Lung microvascular endothelial cell (primary cell): Measurements from ENCODE around the gene INPP4B. TPM values are rescaled to one million over a fixed set of nuclear protein-coding genes. Genes with fewer than 3 reads are reported as not detected.
"Not testable (repeated sequence)": the region's sequence is repeated elsewhere in the genome, so short reads cannot be mapped to it uniquely, and the experiment has no call there.

Experiments used
- DNase-seq, 2 donors: peaks; one replicate each; pipeline versions ENCODE4 v3.0.0 to v3.0.0-alpha.2; 2010; ENCODE audit warnings: low read depth in 2 of 2
- total RNA-seq: library from RNA; depleted of rRNA; stranded (reverse); fragments of >200 nt; gene quantifications from 2 replicates; pipeline ENCODE4 v1.2.1, GENCODE V29; 2014

The INPP4B gene
- total RNA-seq, 1 donor from 2014 or later: 33.5 TPM

- DNase-seq: no peak
These were observed 158.4 kb downstream of the INPP4B start for GRCh38 chr4:142687547-142688275.

- no peak for DNase-seq
These were observed 160.0 kb downstream of the INPP4B start for GRCh38 chr4:142686081-142686480.

- DNase-seq: no peak
These were observed 162.1 kb downstream of the INPP4B start for GRCh38 chr4:142683997-142684396.

DNA sequence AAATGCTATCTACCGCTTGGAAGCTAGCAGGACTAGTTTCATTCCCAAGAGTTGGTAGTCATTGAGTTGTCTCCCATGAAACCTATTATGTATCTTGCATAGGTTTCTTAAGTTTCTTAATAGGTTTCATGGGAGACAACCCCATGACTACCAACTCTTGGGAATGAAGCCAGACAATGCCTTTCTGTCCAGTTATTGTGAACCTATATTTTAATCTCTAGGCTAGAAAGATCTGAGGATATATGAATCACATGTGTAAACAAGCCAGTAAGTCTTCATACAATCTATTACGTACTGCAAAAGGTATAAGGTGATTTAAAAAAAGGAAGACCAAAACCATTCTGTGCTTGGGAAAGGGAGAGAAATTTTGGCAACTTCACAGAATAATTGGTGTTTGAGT, 162.6 kb downstream of the INPP4B start:
- no peak for DNase-seq

DNA sequence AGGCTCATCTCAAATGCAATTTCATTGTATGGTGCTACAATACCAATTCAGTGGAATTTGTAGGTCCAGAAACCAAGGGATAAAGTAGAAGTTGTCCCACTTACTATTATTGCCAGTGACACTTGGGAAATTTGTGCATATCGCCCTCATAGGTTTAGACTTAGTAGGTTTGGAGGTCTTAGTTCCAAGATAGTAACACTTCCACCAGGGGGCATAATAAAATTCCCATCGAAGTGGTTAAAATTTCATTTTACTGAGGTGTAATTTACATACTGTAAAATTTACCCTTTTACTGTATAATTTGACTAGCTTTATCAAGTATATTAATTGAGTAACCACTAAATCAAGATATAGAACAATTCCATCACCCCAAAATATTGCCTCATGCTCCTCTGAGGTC, 174.6 kb downstream of the INPP4B start:
- no peak for DNase-seq

- no peak for DNase-seq
These were observed 182.3 kb downstream of the INPP4B start for GRCh38 chr4:142663828-142664227.

GRCh38 chr4:142660728-142661127, 185.4 kb downstream of the INPP4B start:
- no peak for DNase-seq

DNA sequence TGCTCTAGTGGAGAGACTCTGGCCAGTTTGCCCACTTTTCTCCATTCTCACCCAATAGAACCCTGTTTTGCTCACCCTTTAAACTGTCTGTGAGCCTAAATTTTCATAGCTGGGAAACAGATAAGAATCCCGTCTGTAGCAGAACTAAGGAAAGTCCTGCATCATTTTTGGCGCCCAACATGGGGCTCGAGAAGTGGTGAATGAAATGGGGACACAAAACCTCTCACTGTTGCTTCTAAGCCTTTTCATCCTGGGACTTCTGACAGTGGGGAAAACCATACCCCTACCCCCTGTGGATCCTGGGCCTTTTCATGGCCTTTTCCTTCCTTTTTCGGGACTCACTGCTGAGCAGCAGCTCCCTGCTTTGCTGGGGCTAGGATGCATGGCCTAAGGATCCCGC, 189.9 kb downstream of the INPP4B start:
- peak; percentile 4 to 11 for DNase-seq

DNA sequence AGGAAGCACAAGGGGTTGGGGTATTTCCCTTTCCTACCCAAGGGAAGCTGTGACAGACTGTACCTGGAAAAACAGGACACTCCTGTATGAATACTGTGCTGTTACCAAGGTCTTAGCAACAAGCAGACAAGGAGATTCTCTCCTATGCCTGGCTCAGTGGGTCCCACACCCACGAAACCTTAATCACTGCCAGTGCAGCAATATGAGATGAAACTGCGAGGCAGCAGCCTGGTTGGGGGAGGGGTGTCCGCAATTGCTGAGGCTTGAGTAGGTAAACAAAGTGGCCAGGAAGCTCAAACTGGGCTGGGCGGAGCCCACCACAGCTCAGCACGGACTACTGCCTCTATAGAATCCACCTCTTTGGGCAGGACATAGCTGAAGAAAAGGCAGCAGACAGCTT, 197.7 kb downstream of the INPP4B start:
- DNase-seq: no peak

- DNase-seq: peak; percentile 7 to 57
These were observed 200.5 kb downstream of the INPP4B start for GRCh38 chr4:142645475-142646108.

GRCh38 chr4:142644628-142645027, 201.5 kb downstream of the INPP4B start:
- not testable (repeated sequence) for DNase-seq

DNA sequence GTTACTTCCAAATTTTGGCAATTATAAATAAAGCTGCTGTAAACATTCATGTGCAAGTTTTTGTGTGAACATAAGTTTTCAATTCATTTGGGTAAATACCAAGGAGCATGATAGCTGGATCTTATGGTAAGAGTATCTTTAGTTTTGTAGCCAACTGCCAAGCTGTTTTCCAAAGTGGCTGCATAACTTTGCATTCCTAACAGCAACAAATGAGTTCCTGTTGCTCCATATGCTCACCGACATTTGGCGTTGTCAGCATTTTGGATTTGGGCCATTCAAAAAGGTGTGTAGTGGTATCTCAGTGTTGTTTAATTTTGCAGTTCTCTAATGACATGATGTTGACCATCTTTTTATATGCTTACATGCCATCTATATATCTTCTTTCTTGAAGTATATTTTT, 208.5 kb downstream of the INPP4B start:
- no peak for DNase-seq

- DNase-seq: no peak
These were observed 214.3 kb downstream of the INPP4B start for GRCh38 chr4:142631836-142632235.

DNA sequence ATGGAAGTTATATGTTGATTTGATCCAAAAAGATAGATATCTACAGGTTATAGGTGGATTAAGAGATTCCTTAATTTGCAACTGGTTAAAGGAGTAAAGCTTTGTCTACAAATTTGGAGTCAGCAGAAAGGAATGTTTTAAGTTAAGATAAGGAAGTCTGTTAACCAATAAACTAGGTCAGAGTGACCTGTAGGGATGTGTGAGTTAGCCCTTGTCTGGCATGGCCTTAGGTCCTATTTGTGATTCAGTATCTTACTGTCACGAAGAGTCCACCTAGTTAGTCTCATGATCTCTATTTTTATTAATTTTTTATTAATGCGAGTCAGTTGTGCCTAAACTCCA, 230.8 kb downstream of the INPP4B start:
- DNase-seq: no peak

DNA sequence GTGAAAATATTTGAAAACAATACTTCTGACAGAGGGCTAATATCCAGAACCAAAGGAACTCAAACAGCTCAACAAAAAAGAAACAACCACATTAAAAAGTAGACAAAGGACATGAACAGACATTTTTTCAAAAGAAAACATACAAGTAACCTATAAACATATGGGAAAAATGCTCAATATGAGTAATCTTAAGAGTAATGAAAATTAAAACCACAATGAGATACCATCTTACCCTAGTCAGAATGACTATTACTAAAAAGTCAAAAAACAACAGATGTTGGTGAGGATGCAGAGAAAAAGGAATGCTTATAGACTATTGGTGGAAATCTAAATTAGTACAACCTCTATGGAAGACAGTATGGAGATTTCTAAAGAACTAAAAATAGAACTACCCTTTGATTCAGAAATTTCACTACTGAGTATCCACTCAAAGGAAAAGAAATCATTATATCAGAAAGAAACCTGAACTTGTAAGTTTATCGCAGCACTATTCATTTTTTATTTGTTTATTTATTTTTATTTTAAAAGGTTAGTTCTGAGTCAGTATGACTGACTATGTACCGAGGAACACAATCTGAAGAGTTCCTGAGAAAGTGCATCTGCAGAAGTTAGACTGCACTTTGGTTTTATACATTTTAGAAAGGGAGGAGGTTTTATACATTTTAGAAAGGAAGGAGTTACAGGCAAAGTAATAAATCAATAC, 231.3 kb downstream of the INPP4B start:
- no peak for DNase-seq

DNA sequence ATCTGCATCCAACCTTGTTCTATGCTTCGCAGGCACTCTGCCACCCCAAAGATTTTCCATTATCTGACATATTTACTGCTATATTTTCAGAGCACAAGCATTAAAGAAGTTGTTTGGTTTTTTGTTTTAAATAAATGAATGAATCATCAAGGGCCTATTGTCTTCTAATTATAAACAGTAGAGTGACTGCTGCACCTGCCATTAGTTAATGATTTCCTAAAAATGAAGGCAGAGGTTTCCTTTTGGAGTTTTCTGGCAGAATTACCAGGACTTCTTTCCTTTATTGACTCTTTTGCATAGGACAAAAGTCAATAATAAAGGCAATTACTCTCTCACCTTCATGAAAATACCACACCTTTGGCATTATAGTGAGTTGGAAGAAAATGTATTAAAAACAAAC, 238.1 kb downstream of the INPP4B start:
- DNase-seq: no peak

- DNase-seq: no peak
These were observed 245.1 kb downstream of the INPP4B start for GRCh38 chr4:142600952-142601351.

DNA sequence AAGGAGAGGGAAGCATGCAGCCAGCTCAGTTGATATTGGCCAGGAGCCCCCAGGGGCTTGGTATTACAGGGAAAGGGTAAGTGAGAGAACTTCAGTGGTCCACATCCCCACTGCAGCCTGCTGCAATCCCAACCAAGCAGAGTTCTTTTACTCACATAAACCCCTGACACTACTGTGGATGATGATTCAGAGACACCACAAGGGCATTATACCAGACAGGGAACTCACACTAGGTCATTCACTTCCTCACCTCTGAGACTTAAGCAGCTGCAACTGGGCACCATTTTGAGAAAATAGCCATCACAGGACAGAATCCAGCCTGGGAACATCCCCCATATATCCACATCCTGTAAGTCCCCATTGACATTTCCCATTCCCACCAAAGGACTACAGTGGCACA, 248.0 kb downstream of the INPP4B start:
- DNase-seq: no peak

- DNase-seq: no peak
These were observed 249.5 kb downstream of the INPP4B start for GRCh38 chr4:142596595-142596994.

- DNase-seq: no peak
These were observed 250.0 kb downstream of the INPP4B start for GRCh38 chr4:142596121-142596520.

DNA sequence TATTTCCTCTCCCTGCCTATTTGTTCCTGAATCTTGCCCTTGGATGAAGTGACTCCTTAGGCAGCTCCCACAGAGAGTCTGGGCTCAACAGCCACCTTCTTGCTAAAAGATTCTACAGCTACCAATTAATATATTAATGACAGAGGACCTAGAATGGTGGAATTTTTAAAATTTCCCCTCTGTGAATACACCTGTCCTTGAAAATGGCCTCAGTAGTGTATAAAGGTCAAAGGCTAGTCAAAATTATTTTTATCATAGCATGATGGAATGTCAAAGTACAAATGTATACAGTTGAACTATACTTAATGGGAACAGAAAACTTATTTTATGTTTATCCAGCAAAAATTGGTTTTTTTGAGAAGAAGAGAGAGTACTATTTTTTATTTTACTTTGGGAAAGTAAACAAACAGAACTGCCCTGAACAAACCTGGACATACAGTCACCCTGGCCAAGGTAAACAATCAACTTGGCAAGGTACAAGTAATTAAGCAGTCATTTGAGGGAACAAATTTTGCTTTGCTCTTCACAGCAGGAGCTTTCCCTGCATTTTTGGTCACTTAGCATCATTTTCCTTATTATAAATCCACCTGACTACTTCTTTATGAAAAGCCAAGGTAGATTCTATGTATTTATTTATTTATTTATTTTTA, 250.8 kb downstream of the INPP4B start:
- peak in 1 of 2 donors; percentile 12 for DNase-seq

- DNase-seq: no peak
These were observed 260.7 kb downstream of the INPP4B start for GRCh38 chr4:142585411-142585810.
